ENCODE data around the gene CD38.

CD38 gene

DNA sequence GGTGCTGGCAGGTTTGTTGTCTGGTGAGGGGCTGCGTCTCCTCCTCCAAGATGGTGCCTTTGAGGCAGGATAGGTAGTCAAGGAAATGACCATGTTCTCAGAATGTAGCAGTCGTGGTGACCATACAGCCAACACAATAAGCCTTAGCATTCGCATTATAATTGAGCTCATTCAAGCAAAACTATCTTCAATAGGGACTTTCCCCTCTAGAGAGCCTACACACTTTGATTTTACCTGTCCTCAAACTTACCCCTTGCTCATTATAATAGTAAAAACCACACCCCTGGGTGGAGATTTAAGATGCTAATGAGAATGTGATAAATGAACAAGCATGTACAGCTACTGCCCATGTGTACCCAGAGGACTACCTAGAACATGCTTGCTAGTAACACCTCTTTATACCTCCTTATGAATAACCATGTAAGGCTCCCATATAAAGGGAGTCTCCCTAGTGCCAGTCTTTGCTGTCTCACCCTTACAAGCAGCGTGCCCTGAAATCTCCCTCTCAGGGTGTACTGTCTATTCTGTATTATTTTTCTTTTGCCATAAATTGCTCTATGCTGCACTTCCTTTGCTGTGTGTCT, 112.2 kb downstream of the CD38 start:
- no peak overlapping the region for H3K4me3 ChIP-seq (ENCODE audit: low read length)
- DNase-seq (ENCODE audit: low read depth): no peak
- TF ChIP-seq, protein P1, sequence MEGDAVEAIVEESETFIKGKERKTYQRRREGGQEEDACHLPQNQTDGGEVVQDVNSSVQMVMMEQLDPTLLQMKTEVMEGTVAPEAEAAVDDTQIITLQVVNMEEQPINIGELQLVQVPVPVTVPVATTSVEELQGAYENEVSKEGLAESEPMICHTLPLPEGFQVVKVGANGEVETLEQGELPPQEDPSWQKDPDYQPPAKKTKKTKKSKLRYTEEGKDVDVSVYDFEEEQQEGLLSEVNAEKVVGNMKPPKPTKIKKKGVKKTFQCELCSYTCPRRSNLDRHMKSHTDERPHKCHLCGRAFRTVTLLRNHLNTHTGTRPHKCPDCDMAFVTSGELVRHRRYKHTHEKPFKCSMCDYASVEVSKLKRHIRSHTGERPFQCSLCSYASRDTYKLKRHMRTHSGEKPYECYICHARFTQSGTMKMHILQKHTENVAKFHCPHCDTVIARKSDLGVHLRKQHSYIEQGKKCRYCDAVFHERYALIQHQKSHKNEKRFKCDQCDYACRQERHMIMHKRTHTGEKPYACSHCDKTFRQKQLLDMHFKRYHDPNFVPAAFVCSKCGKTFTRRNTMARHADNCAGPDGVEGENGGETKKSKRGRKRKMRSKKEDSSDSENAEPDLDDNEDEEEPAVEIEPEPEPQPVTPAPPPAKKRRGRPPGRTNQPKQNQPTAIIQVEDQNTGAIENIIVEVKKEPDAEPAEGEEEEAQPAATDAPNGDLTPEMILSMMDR (conservative IDR thresholded peaks at IDR 0.05; ENCODE audit: low read length): no peak

DNA sequence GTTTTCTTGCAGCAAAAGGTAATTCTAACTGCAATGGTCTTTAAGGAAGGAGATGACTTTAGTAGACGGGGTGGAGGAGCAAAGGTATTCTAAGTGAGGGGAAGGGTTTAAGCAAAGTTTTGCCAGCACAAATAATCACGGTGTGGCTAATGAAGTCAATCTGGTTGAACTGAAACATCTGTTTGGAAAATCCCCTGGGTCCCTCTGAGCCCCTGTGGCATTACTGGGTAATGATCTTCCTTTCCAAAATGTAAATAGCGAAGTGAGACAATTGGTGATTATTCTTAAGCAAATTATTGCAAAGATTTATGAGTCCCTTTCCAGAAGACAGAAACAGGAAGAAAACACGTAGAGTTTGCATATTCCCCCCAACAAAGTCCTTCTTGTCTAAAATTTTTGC, 113.2 kb downstream of the CD38 start:
- TF ChIP-seq, protein P1 (conservative IDR thresholded peaks at IDR 0.05; ENCODE audit: low read length): no peak
- no peak overlapping the region for H3K4me3 ChIP-seq (ENCODE audit: low read length)
- no peak for DNase-seq (ENCODE audit: low read depth)

DNA sequence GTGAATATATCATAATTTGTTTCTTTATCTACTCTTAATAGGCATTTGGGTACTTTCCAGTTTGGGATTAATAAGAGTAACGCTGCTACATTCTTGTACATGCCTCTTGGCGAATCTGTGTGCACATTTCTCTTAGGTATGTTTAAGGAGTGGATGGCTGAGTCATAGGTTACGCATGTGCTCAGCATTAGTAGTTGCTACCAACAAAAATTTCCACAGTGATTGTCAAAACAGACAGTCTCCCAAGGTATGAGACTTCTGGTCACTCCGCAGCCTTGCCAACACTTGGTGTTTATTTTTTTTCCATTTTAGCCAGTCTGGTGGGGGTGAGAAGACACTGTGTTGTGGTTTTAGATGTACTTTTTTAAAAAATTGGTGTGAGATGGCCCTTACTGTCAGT, 115.8 kb downstream of the CD38 start:
- TF ChIP-seq, protein P1 (conservative IDR thresholded peaks at IDR 0.05; ENCODE audit: low read length): no peak
- H3K4me3 ChIP-seq (ENCODE audit: low read length): no peak overlapping the region
- DNase-seq (ENCODE audit: low read depth): peak; percentile 95

DNA sequence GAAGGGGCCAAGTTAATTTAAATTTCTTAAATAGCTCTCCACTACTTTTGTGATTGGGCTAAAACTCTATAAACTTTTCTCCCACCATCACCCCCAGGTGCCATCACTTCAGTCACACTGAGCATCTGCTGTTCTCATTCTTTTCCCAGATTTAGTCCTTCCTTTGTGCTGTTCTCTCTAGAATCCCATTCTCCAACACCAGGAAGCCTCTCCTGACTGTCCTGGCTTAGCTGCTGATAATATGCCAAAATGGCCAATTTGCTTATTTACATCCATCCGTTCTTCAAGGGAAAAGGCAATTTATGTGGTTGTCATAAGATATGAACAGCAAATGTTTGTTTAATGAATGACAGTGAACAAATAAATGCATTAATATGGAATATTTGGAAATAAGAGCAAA, 116.3 kb downstream of the CD38 start:
- no peak for DNase-seq (ENCODE audit: low read depth)
- no peak overlapping the region for H3K4me3 ChIP-seq (ENCODE audit: low read length)
- TF ChIP-seq, protein P1 (conservative IDR thresholded peaks at IDR 0.05; ENCODE audit: low read length): no peak

DNA sequence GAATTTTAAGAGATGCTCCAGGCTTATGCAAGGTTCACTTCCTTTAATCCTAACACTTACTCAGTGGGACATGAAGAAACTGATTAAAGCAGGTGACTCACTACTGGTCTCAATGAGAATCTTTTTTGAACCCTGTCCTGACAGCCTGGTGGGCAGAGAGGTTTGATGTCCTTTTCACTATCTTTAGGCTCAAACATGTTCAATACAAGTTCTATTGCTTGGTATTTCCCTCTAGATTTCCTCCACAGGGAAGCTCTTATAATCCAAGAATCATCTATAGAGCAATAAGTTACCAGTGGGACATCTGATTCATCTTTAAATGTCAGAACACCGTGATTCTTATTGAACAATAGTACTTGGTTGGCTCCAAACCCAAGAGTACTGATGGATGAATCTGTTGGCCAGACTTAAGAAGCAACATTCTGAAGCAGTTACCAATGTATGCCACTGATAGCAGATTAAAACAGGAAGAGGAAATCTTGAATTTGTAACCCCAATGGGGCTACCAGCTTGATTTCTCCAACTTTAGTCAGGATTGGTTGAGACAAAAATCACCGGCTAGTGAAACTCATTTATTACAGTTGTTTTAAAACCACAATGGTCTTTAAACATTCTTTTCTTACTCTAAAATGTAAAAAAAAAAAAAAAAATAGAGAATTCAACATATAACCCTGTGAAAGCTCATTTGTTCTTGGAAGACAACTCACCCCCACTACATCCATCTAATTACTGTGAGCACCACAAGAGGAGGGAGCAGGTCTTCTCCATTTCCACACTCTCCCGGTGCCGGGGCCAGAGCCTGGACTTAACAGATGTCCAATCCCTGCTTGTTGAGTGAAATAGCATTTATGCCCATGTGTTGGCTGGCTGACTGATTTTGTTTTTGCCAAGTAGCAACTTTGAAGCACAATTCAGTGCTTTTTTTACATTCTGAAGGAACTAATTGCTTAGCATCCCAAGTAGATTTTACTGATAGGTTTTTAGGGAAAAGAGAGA, 117.1 kb downstream of the CD38 start:
- TF ChIP-seq, protein P1 (conservative IDR thresholded peaks at IDR 0.05; ENCODE audit: low read length): no peak
- H3K4me3 ChIP-seq (ENCODE audit: low read length): no peak overlapping the region
- peak; percentile 63 for DNase-seq (ENCODE audit: low read depth)

DNA sequence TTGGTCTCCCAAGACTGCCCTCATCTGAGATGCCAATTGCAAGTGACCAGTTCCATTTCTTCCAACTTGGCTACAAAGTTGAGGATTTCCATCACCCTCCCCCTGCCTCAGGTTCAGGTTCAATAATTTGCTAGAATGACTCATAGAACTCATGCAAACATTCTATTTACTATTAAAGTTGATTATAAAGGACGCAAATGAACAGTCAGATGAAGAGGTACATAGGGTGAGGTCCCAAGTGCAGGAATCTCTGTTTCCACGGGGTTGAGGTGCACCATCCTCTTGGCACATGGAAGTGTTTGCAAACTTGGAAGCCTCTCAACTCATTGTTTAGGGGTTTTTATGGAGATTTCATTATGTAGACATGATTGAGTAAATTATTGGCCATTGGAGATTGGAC, 119.4 kb downstream of the CD38 start:
- no peak overlapping the region for H3K4me3 ChIP-seq (ENCODE audit: low read length)
- DNase-seq (ENCODE audit: low read depth): no peak
- TF ChIP-seq, protein P1 (conservative IDR thresholded peaks at IDR 0.05; ENCODE audit: low read length): no peak

DNA sequence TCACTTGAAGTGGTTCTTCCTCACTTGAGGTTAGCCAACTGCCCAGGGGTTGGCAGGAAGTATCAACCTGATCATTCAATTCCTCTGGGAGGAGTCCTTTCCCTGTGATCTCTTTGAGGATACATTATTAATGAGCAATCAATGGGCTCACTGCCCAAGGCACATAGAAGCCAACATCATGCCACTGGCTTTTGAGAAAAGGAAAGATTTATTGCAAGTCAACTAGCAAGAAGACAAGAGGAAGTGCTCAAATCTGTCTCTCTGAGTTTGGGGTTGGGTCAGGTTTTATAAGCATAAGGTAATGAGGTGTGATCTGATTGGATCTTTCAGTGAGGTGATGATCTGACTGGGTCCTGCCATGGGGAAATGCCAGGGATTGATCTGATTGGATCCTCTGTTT, 120.8 kb downstream of the CD38 start:
- H3K4me3 ChIP-seq (ENCODE audit: low read length): no peak overlapping the region
- TF ChIP-seq, protein P1 (conservative IDR thresholded peaks at IDR 0.05; ENCODE audit: low read length): no peak
- no peak for DNase-seq (ENCODE audit: low read depth)

All from AG10803 (cell line).